ENCODE measurements around the gene MYOM1. TPM values are rescaled to one million over a fixed set of nuclear protein-coding genes. Genes with fewer than 3 reads are reported as not detected.

MYOM1 gene
- total RNA-seq, 2 experiments from 2014 or later = 2.7 to 3.3 TPM

- Mint-ChIP-seq H3K4me1 (peaks cover 57% of the 10 kb centered on the region), H3K36me3 (peaks cover 57% of the 10 kb centered on the region), H3K27me3 (no peaks in the 10 kb centered on the region), H3K9me3 (no peaks in the 10 kb centered on the region), H3K4me3 (no peak overlapping the region), H3K27ac (no peak overlapping the region)
- POLR2A ChIA-PET = interaction anchor here (2.2 kb wide), 1 partner anchor 9 kb away, joined by 14 read pairs; the partner anchor contains the start of gene MYL12A
- DNase-seq (no peak), ATAC-seq (ENCODE audit: low read depth) (no peak)
Observed at GRCh38 chr18:3256693-3257626, 37.2 kb upstream of the MYOM1 start.

GRCh38 chr18:3255611-3256165, 35.9 kb upstream of the MYOM1 start:
- Mint-ChIP-seq H3K4me1 (peaks cover 57% of the 10 kb centered on the region), H3K27ac (peak overlapping the region; percentile 42), H3K27me3 (no peaks in the 10 kb centered on the region), H3K4me3 (no peak overlapping the region), H3K9me3 (no peaks in the 10 kb centered on the region), H3K36me3 (peaks cover 60% of the 10 kb centered on the region)
- POLR2A ChIA-PET = interaction anchor here (2.2 kb wide), 1 partner anchor 8 kb away, joined by 14 read pairs; the partner anchor contains the start of gene MYL12A
- ATAC-seq (ENCODE audit: low read depth) (no peak), DNase-seq (no peak)

- ATAC-seq (ENCODE audit: low read depth) = no peak
- Mint-ChIP-seq H3K36me3 (peaks cover 69% of the 10 kb centered on the region), H3K4me3 (peak overlapping the region; percentile 22), H3K27ac (peak overlapping the region; percentile 45), H3K9me3 (no peaks in the 10 kb centered on the region), H3K27me3 (no peaks in the 10 kb centered on the region), H3K4me1 (peaks cover 58% of the 10 kb centered on the region)
- POLR2A ChIA-PET = interaction anchor here (1.6 to 2.2 kb wide), 2 partner anchors 7 to 10 kb away, joined by 3 to 14 read pairs; partner anchors contain the start of gene MYL12A
- DNase-seq = no peak
Observed at GRCh38 chr18:3254725-3255124, 35.0 kb upstream of the MYOM1 start.

- H3K27me3 Mint-ChIP-seq = no peaks in the 10 kb centered on the region
- POLR2A ChIA-PET = interaction anchor here (0.9 to 8.3 kb wide), 3 partner anchors 8 to 199 kb away, joined by 3 to 159 read pairs (median 3); partner anchors contain the start of gene MYL12B
- ATAC-seq (ENCODE audit: low read depth) = no peak
- H3K4me3 Mint-ChIP-seq = peak overlapping the region; percentile 69
- H3K27ac Mint-ChIP-seq = peak overlapping the region; percentile 54
- H3K4me1 Mint-ChIP-seq = peaks cover 45% of the 10 kb centered on the region
- H3K36me3 Mint-ChIP-seq = peaks cover 63% of the 10 kb centered on the region
- H3K9me3 Mint-ChIP-seq = no peaks in the 10 kb centered on the region
- no peak for DNase-seq
Observed at GRCh38 chr18:3252843-3253242, 33.1 kb upstream of the MYOM1 start.

GRCh38 chr18:3251963-3252277, 32.2 kb upstream of the MYOM1 start:
- Mint-ChIP-seq H3K36me3 (peaks cover 55% of the 10 kb centered on the region), H3K27me3 (no peaks in the 10 kb centered on the region), H3K9me3 (no peaks in the 10 kb centered on the region), H3K27ac (peak overlapping the region; percentile 72), H3K4me3 (peak overlapping the region; percentile 79), H3K4me1 (peaks cover 41% of the 10 kb centered on the region)
- POLR2A ChIA-PET = interaction anchor here (1.6 to 8.3 kb wide), 3 partner anchors 8 to 200 kb away, joined by 3 to 159 read pairs (median 9); partner anchors contain the start of gene MYL12B
- no peak for DNase-seq
- no peak for ATAC-seq (ENCODE audit: low read depth)

GRCh38 chr18:3251249-3251962, 31.6 kb upstream of the MYOM1 start:
- Mint-ChIP-seq H3K4me3 (peak overlapping the region; percentile 79), H3K27ac (peak overlapping the region; percentile 72), H3K27me3 (no peaks in the 10 kb centered on the region), H3K36me3 (peaks cover 51% of the 10 kb centered on the region), H3K4me1 (peaks cover 41% of the 10 kb centered on the region), H3K9me3 (no peaks in the 10 kb centered on the region)
- POLR2A ChIA-PET = interaction anchor here (0.6 to 8.3 kb wide), 7 partner anchors 9 to 351 kb away, joined by 3 to 159 read pairs (median 6); partner anchors contain the start of gene MYL12B
- DNase-seq (no peak), ATAC-seq (ENCODE audit: low read depth) (no peak)

GRCh38 chr18:3250237-3251107, 30.7 kb upstream of the MYOM1 start:
- Mint-ChIP-seq H3K4me3 (peak overlapping the region; percentile 92), H3K27ac (peak overlapping the region; percentile 92), H3K4me1 (peaks cover 44% of the 10 kb centered on the region), H3K27me3 (no peaks in the 10 kb centered on the region), H3K9me3 (no peaks in the 10 kb centered on the region), H3K36me3 (peaks cover 45% of the 10 kb centered on the region)
- DNase-seq (no peak), ATAC-seq (ENCODE audit: low read depth) (no peak)
- POLR2A ChIA-PET = interaction anchor here (0.6 to 8.3 kb wide), 10 partner anchors 10 to 614 kb away, joined by 3 to 159 read pairs (median 6); partner anchors contain the start of gene MYL12B

- Mint-ChIP-seq H3K36me3 (peaks cover 39% of the 10 kb centered on the region), H3K27ac (peak overlapping the region; percentile 99), H3K27me3 (no peaks in the 10 kb centered on the region), H3K4me1 (peaks cover 46% of the 10 kb centered on the region), H3K4me3 (peak overlapping the region; percentile 92), H3K9me3 (no peaks in the 10 kb centered on the region)
- ATAC-seq (ENCODE audit: low read depth) (no peak), DNase-seq (no peak)
- POLR2A ChIA-PET = interaction anchor here (0.7 to 8.3 kb wide), 23 partner anchors 7 to 612 kb away, joined by 3 to 159 read pairs (median 6); partner anchors contain the start of genes MYL12B and SMCHD1
Observed at GRCh38 chr18:3248658-3249359, 29.0 kb upstream of the MYOM1 start.

GRCh38 chr18:3248062-3248657, 28.4 kb upstream of the MYOM1 start:
- ATAC-seq (ENCODE audit: low read depth) = no peak
- Mint-ChIP-seq H3K4me3 (peak overlapping the region; percentile 92), H3K27me3 (no peaks in the 10 kb centered on the region), H3K4me1 (peaks cover 42% of the 10 kb centered on the region), H3K27ac (peak overlapping the region; percentile 99), H3K9me3 (no peaks in the 10 kb centered on the region), H3K36me3 (peaks cover 33% of the 10 kb centered on the region)
- POLR2A ChIA-PET = interaction anchor here (0.7 to 8.3 kb wide), 31 partner anchors 8 to 659 kb away, joined by 3 to 159 read pairs (median 6); partner anchors contain the start of genes MYL12B, SMCHD1 and TGIF1
- DNase-seq = no peak

- Mint-ChIP-seq H3K9me3 (no peaks in the 10 kb centered on the region), H3K4me3 (peak within 1 kb of the TSS; percentile 92), H3K27me3 (no peaks in the 10 kb centered on the region), H3K4me1 (peaks cover 35% of the 10 kb centered on the region), H3K36me3 (peaks cover 29% of the 10 kb centered on the region), H3K27ac (peak within 1 kb of the TSS; percentile 99)
- POLR2A ChIA-PET = interaction anchor here (0.7 to 8.3 kb wide), 35 partner anchors 8 to 659 kb away, joined by 3 to 159 read pairs (median 6); partner anchors contain the start of genes MYL12B, SMCHD1 and TGIF1
- DNase-seq (peak; percentile 98), ATAC-seq (ENCODE audit: low read depth) (peak; percentile 80)
Observed at GRCh38 chr18:3247240-3248061, 27.7 kb upstream of the MYOM1 start, which contains the start of gene MYL12A. Gene MYL12A (plus strand): TSS chr18:3247801. CDS start chr18:3253248, 5,447 bp downstream.

Measured in activated naive CD8-positive, alpha-beta T cell treated with anti-CD3 and anti-CD28 coated beads, Interleukin-2, amount 10 ng/mL, durations not matched to agents 7 days and 5 days (primary cell).